DOHH2 (cell line): ENCODE results near the gene LHB.
A peak's percentile ranks its signal among the peaks of the same experiment; 100 is the strongest.

Source experiments
- H3F3A ChIP-seq: fragments of 200-600 bp; sonication (generic), shearing (Covaris generic); 2 replicates; pipeline ENCODE4 v1.6.0; 2016; ENCODE audit warnings: antibody characterized with exemption, mild to moderate bottlenecking; ENCODE audit not compliant: control insufficient read depth, insufficient read depth
- H3K27ac ChIP-seq: fragments of 200-600 bp; sonication (generic); 2 replicates; pipeline ENCODE4 v1.5.1; 2014; ENCODE audit warnings: low read depth, mild to moderate bottlenecking, low read length, moderate library complexity
- H3K27me3 ChIP-seq: fragments of 200-600 bp; sonication (generic); 2 replicates; pipeline ENCODE4 v1.6.1; 2014; ENCODE audit warnings: mild to moderate bottlenecking, low read length, mixed read lengths; ENCODE audit not compliant: control insufficient read depth
- H3K36me3 ChIP-seq: fragments of 200-600 bp; sonication (generic); 2 replicates; pipeline ENCODE4 v1.6.1; 2014; ENCODE audit warnings: mild to moderate bottlenecking, low read length, moderate library complexity, mixed read lengths; ENCODE audit not compliant: control insufficient read depth
- H3K4me1 ChIP-seq: fragments of 200-600 bp; sonication (generic); 2 replicates; pipeline ENCODE4 v1.6.1; 2014; ENCODE audit warnings: mild to moderate bottlenecking, low read length, mixed read lengths; ENCODE audit not compliant: control insufficient read depth
- H3K4me2 ChIP-seq: fragments of 200-600 bp; sonication (generic); 2 replicates; pipeline ENCODE4 v1.6.0; 2014; ENCODE audit warnings: mild to moderate bottlenecking, low read length, moderate library complexity
- H3K4me3 ChIP-seq: fragments of 200-600 bp; sonication (generic); 2 replicates; pipeline ENCODE4 v1.5.1; 2014; ENCODE audit warnings: mild to moderate bottlenecking, low read length, mixed read lengths
- H3K79me2 ChIP-seq: fragments of 200-600 bp; sonication (generic); 2 replicates; pipeline ENCODE4 v1.6.1; 2014; ENCODE audit warnings: mild to moderate bottlenecking, low read length, mixed read lengths; ENCODE audit not compliant: control insufficient read depth
- H3K9me2 ChIP-seq: fragments of 200-600 bp; sonication (generic); replicated peaks from 2 replicates; pipeline ENCODE4 v1.6.1; 2014; ENCODE audit warnings: mild to moderate bottlenecking, low read length, mixed read lengths; ENCODE audit not compliant: control insufficient read depth
- H3K9me3 ChIP-seq: fragments of 200-600 bp; sonication (generic); 2 replicates; pipeline ENCODE4 v1.6.1; 2014; ENCODE audit warnings: antibody characterized with exemption, low read length, mixed read lengths; ENCODE audit not compliant: control insufficient read depth, insufficient read depth
- H4K20me1 ChIP-seq: fragments of 200-600 bp; sonication (generic); 2 replicates; pipeline ENCODE4 v1.6.0; 2014; ENCODE audit warnings: low read depth, mild to moderate bottlenecking, antibody characterized with exemption, low read length, moderate library complexity; ENCODE audit not compliant: control insufficient read depth, insufficient read depth
- CTCF ChIP-seq: fragments of 200-600 bp; sonication (generic); IDR thresholded peaks from one replicate; pipeline ENCODE4 v1.5.1; 2014; ENCODE audit warnings: antibody characterized with exemption, mild to moderate bottlenecking, low read depth, low read length; ENCODE audit not compliant: poor library complexity, severe bottlenecking
- EZH2phosphoT487 ChIP-seq: fragments of 200-600 bp; sonication (generic); IDR thresholded peaks from 2 replicates; pipeline ENCODE4 v1.6.1; 2017; ENCODE audit warnings: borderline replicate concordance, mild to moderate bottlenecking, antibody characterized with exemption, low read length, moderate library complexity, mixed read lengths

The LHB gene

GRCh38 chr19:48969276-48970138, 47.4 kb downstream of the LHB start:
- peaks cover 17% of the 10 kb centered on the region for H3K79me2 ChIP-seq
- no peaks in the 10 kb centered on the region for H3K9me2 ChIP-seq
- no peak for TF ChIP-seq EZH2phosphoT487
- TF ChIP-seq CTCF: no peak
- no peaks in the 10 kb centered on the region for H3K9me3 ChIP-seq
- H3F3A ChIP-seq: peaks cover 13% of the 10 kb centered on the region
- no peak overlapping the region; the same call in 1 of the 2 replicates for H3K4me2 ChIP-seq
- peaks cover 61% of the 10 kb centered on the region for H3K36me3 ChIP-seq
- H3K27ac ChIP-seq: no peak overlapping the region
- H3K4me1 ChIP-seq: peaks cover 48% of the 10 kb centered on the region
- H4K20me1 ChIP-seq: no peaks in the 10 kb centered on the region
- H3K4me3 ChIP-seq: no peak overlapping the region
- H3K27me3 ChIP-seq: no peaks in the 10 kb centered on the region

- peaks cover 56% of the 10 kb centered on the region for H3K36me3 ChIP-seq
- peaks cover 13% of the 10 kb centered on the region for H3F3A ChIP-seq
- H3K4me1 ChIP-seq: peaks cover 55% of the 10 kb centered on the region
- H3K27me3 ChIP-seq: no peaks in the 10 kb centered on the region
- no peak overlapping the region for H3K4me2 ChIP-seq
- TF ChIP-seq CTCF: no peak
- no peak for TF ChIP-seq EZH2phosphoT487
- H3K4me3 ChIP-seq: no peak overlapping the region
- H3K27ac ChIP-seq: no peak overlapping the region
- no peaks in the 10 kb centered on the region for H3K9me3 ChIP-seq
- no peaks in the 10 kb centered on the region for H3K9me2 ChIP-seq
- H3K79me2 ChIP-seq: peaks cover 23% of the 10 kb centered on the region
- no peaks in the 10 kb centered on the region for H4K20me1 ChIP-seq
These were observed 48.1 kb downstream of the LHB start for GRCh38 chr19:48968813-48969218.

DNA sequence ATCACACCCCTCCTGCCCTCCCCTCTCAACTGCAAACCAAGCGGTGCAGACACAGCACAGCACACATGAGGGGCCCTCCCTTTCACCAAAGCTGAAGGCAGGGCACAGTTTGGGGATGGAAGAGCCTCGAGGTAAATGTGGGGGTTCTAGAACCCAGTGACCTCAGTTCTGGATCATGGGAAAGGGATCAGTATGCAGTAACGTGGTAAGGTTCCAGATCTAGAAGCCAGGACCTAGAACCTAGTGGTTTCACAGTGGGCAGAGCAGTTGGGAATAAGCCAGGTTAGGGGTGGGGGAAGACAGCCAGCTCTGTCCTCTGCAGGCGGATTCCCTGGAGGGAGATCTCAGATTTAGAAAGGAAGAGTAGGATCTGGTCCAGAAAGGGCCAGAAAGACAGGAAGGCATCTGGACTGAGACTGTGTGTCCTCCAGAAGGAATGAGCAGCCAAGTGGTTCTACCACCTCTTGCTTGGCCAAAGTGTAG, 48.7 kb downstream of the LHB start:
- H3K27me3 ChIP-seq: no peaks in the 10 kb centered on the region
- H3K79me2 ChIP-seq: peaks cover 29% of the 10 kb centered on the region
- H3K4me1 ChIP-seq: peaks cover 61% of the 10 kb centered on the region
- H4K20me1 ChIP-seq: no peaks in the 10 kb centered on the region
- no peak overlapping the region for H3K4me3 ChIP-seq
- no peaks in the 10 kb centered on the region for H3K9me2 ChIP-seq
- TF ChIP-seq EZH2phosphoT487: no peak
- TF ChIP-seq CTCF: no peak
- peaks cover 54% of the 10 kb centered on the region for H3K36me3 ChIP-seq
- peak overlapping the region; percentile 30 for H3K4me2 ChIP-seq
- H3K9me3 ChIP-seq: no peaks in the 10 kb centered on the region
- peaks cover 13% of the 10 kb centered on the region for H3F3A ChIP-seq
- peak overlapping the region; percentile 68; the same call in 1 of the 2 replicates for H3K27ac ChIP-seq
